Loucy (cell line): ENCODE data around the gene NOP16.

ENCODE experiments used
- CTCF ChIP-seq: fragments of 200-600 bp; sonication (generic); conservative IDR thresholded peaks from 2 replicates; pipeline ENCODE4 v1.5.1; 2014; ENCODE audit warnings: mild to moderate bottlenecking, antibody characterized with exemption, low read length
- EZH2phosphoT487 ChIP-seq: fragments of 200-600 bp; IDR thresholded peaks from 2 replicates; pipeline ENCODE4 v1.6.1; 2018; ENCODE audit warnings: antibody characterized with exemption, mild to moderate bottlenecking, moderate library complexity, borderline replicate concordance

- TF ChIP-seq CTCF (no peak), EZH2phosphoT487 (no peak)
These were observed 32.8 kb downstream of the NOP16 start for GRCh38 chr5:176355400-176356178.
